ENCODE measurements around the gene CEP57. TPM values are rescaled to one million over a fixed set of nuclear protein-coding genes. Genes with fewer than 3 reads are reported as not detected.

CEP57 gene
- total and polyA plus RNA-seq, 2 of the 13 experiments (the other 11 are each of a cell fraction or from before 2014, with no cell fraction given): 34.3 to 59.4 TPM

GRCh38 chr11:95790123-95790932 lies at the start of gene CEP57 (continued):
- TF ChIP-seq ZNF609 (CRISPR knock-in tag; IDR thresholded peaks at IDR 0.05; ENCODE audit: borderline replicate concordance) (no peak), ZFP82 (CRISPR knock-in tag; IDR thresholded peaks at IDR 0.05; ENCODE audit: borderline replicate concordance) (0 out of 2 replicates have a peak, but pooled peaks have one; percentile 21), ZC3H4 (CRISPR knock-in tag; IDR thresholded peaks at IDR 0.05; ENCODE audit: borderline replicate concordance) (0 out of 2 replicates have a peak, but pooled peaks have one; percentile 9), FOXJ3 (CRISPR knock-in tag; IDR thresholded peaks at IDR 0.05; ENCODE audit: borderline replicate concordance) (no peak), ZNF124 (CRISPR knock-in tag; IDR thresholded peaks at IDR 0.05) (no peak), ZNF687 (CRISPR knock-in tag; IDR thresholded peaks at IDR 0.05) (peak; percentile 63; the same call in 1 of the 2 replicates), ZHX1 (CRISPR knock-in tag; IDR thresholded peaks at IDR 0.05; ENCODE audit: low read depth) (0 out of 2 replicates have a peak, but pooled peaks have one; percentile 45), ZFP41 (CRISPR knock-in tag; IDR thresholded peaks at IDR 0.05; ENCODE audit: borderline replicate concordance) (0 out of 2 replicates have a peak, but pooled peaks have one; percentile 49), HHEX (CRISPR knock-in tag; IDR thresholded peaks at IDR 0.05) (no peak), KDM1A (CRISPR knock-in tag; IDR thresholded peaks at IDR 0.05) (no peak), ZNF317 (CRISPR knock-in tag; IDR thresholded peaks at IDR 0.05) (no peak; the same call in 1 of the 2 replicates), IRF9 (CRISPR knock-in tag; IDR thresholded peaks at IDR 0.05; ENCODE audit: borderline replicate concordance) (no peak), RBM22 (optimal IDR thresholded peaks at IDR 0.05; ENCODE audit: low read length) (no peak), RARG (CRISPR knock-in tag; IDR thresholded peaks at IDR 0.05; ENCODE audit: low read depth) (no peak), KLF16 (CRISPR knock-in tag; IDR thresholded peaks at IDR 0.05) (peak in 1 of 2 experiments; percentile 43; a peak in 1 of 4 replicates)
